Panc1 (cell line): Measurements from ENCODE around the gene LAIR1. TPM values are rescaled to one million over a fixed set of nuclear protein-coding genes. Genes with fewer than 3 reads are reported as not detected.

ENCODE experiments used
- ATAC-seq: fragments of 200-7000 bp; cut with Tn5 transposase; 2 replicates; pipeline ENCODE4 v1.9.1; 2020; ENCODE audit warnings: mild to moderate bottlenecking, moderate library complexity
- BruUV-seq: library from RNA; stranded (reverse); fragments of 400-500 nt; replicated peaks from 2 replicates; lab custom pipeline; 2021; lab: Mats Ljungman, UMichigan
- CTCF ChIA-PET: fragments of 300-600 bp; sonication (Branson Sonifier 250); formaldehyde crosslinking; loops from one replicate; lab custom pipeline; 2022; ENCODE audit warnings: antibody characterized with exemption; lab: Charles Lee
- POLR2A ChIA-PET: fragments of 300-600 bp; sonication (Branson Sonifier 250); formaldehyde crosslinking; loops from one replicate; lab custom pipeline; 2022; ENCODE audit warnings: antibody characterized with exemption; lab: Charles Lee
- DNase-seq: peaks from one replicate; pipeline ENCODE4 v3.0.0-alpha.2; 2010; ENCODE audit warnings: low read depth, low spot score
- H3K27ac ChIP-seq: 2 replicates; pipeline ENCODE4 v1.5.1; 2011; ENCODE audit warnings: mild to moderate bottlenecking, low read length, inconsistent platforms
- H3K27me3 ChIP-seq: fragments of 200-500 bp; sonication (Bioruptor generic); 2 replicates; pipeline ENCODE4 v1.6.0; 2014; ENCODE audit warnings: low read length, inconsistent platforms; ENCODE audit not compliant: control insufficient read depth, insufficient read depth
- H3K36me3 ChIP-seq: fragments of 200-500 bp; sonication (Bioruptor generic); 2 replicates; pipeline ENCODE4 v1.5.1; 2014; ENCODE audit warnings: inconsistent platforms, mild to moderate bottlenecking, low read length, moderate library complexity; ENCODE audit not compliant: control insufficient read depth, insufficient read depth
- H3K4me1 ChIP-seq: 2 replicates; pipeline ENCODE4 v1.5.1; 2011; ENCODE audit warnings: inconsistent platforms, mild to moderate bottlenecking, low read length, moderate library complexity; ENCODE audit not compliant: control insufficient read depth, insufficient read depth
- H3K4me3 ChIP-seq, 2 experiments: 2 replicates each; pipeline ENCODE4 v1.5.1; 2011 to 2012; ENCODE audit warnings: low read depth in 2 of 2, low read length in 2 of 2, mild to moderate bottlenecking in 2 of 2, inconsistent platforms in 1 of 2, moderate library complexity in 1 of 2
- H3K9me3 ChIP-seq: fragments of 200-500 bp; sonication (Bioruptor generic); 2 replicates; pipeline ENCODE4 v1.5.1; 2014; ENCODE audit warnings: low read depth, mild to moderate bottlenecking, inconsistent platforms, low read length, moderate library complexity; ENCODE audit not compliant: control insufficient read depth, insufficient read depth
- CTCF ChIP-seq: fragments of 450-650 bp; IDR thresholded peaks from 2 replicates; pipeline ENCODE4 v1.5.1; 2017; ENCODE audit warnings: mild to moderate bottlenecking
- POLR2AphosphoS5 ChIP-seq: IDR thresholded peaks from 2 replicates; pipeline ENCODE4 v1.6.1; 2012; ENCODE audit warnings: mild to moderate bottlenecking, low read depth, low read length, moderate library complexity
- REST ChIP-seq, 2 experiments: IDR thresholded peaks; 2 replicates each; pipeline ENCODE4 v1.6.1; 2011 to 2012; ENCODE audit warnings: low read depth in 2 of 2, control low read depth in 1 of 2, low read length in 1 of 2, mild to moderate bottlenecking in 1 of 2, moderate library complexity in 1 of 2; ENCODE audit not compliant: insufficient read depth in 1 of 2
- SIN3A ChIP-seq: IDR thresholded peaks from 2 replicates; pipeline ENCODE4 v1.6.1; 2012; ENCODE audit warnings: low read depth, mild to moderate bottlenecking, low read length, moderate library complexity, borderline replicate concordance; ENCODE audit not compliant: insufficient read depth
- TCF7L2 ChIP-seq: IDR thresholded peaks from 2 replicates; pipeline ENCODE4 v1.6.1; 2011; ENCODE audit warnings: mild to moderate bottlenecking, low read depth, low read length, inconsistent platforms
- in situ Hi-C: cut with HindIII; loops from 2 replicates; pipeline ENCODE4 v1.10.0; 2016; ENCODE audit warnings: low sequenced_read_pairs, low pct_unique_long_range_greater_than_20kb
- intact Hi-C: fragments of 100-400 bp; cut with micrococcal nuclease; formaldehyde crosslinking; loops from one replicate; pipeline ENCODE4 v1.10.0; 2022; ENCODE audit not compliant: unreplicated experiment
- total RNA-seq: library from RNA; stranded (reverse); gene quantifications from one replicate; pipeline ENCODE4 v1.2.1, GENCODE V29; 2021; ENCODE audit not compliant: unreplicated experiment

LAIR1 gene
- total RNA-seq, 1 experiment from 2014 or later = 0.05 TPM

- ChIA-PET CTCF (no interaction called here), POLR2A (no interaction called here)
- intact Hi-C loops (no loop called here), in situ Hi-C loops (no loop called here)
- Histone ChIP-seq H3K27me3 (no peaks in the 10 kb centered on the region; the same call in 1 of the 2 replicates), H3K36me3 (no peaks in the 10 kb centered on the region), H3K27ac (no peak overlapping the region), H3K4me1 (no peaks in the 10 kb centered on the region), H3K4me3 (no peak overlapping the region), H3K9me3 (no peaks in the 10 kb centered on the region)
- no peak for ATAC-seq
- BruUV-seq = no TSS peak
- DNase-seq = no peak
- TF ChIP-seq POLR2AphosphoS5 (no peak), TCF7L2 (no peak), SIN3A (no peak), REST (IDR thresholded peaks at IDR 0.05; ENCODE audit: insufficient read depth in 1 of 2, low read depth in 2 of 2, low read length in 1 of 2) (no peak), CTCF (no peak)
These were observed 31.0 kb upstream of the LAIR1 start for GRCh38 chr19:54395685-54396084.

- ChIA-PET POLR2A (no interaction called here), CTCF (interaction anchor here (0.6 kb wide), 1 partner anchor 17 kb away, joined by 3 read pairs; no protein-coding TSS in a partner anchor)
- H3K4me1 ChIP-seq = peaks cover 5% of the 10 kb centered on the region; the same call in 1 of the 2 replicates
- DNase-seq (no peak), ATAC-seq (no peak)
- H3K27me3 ChIP-seq = peaks cover under 1% of the 10 kb centered on the region
- no peak overlapping the region for H3K27ac ChIP-seq
- no TSS peak for BruUV-seq
- TF ChIP-seq POLR2AphosphoS5 = no peak
- no peak for TF ChIP-seq TCF7L2
- no peak for TF ChIP-seq CTCF
- TF ChIP-seq REST (IDR thresholded peaks at IDR 0.05; ENCODE audit: insufficient read depth in 1 of 2, low read depth in 2 of 2, low read length in 1 of 2) = no peak
- TF ChIP-seq SIN3A = no peak
- intact Hi-C loops = no loop called here
- in situ Hi-C loops = no loop called here
- H3K9me3 ChIP-seq = no peaks in the 10 kb centered on the region
- H3K36me3 ChIP-seq = no peaks in the 10 kb centered on the region
- H3K4me3 ChIP-seq = no peak overlapping the region
These were observed 28.6 kb upstream of the LAIR1 start for GRCh38 chr19:54393381-54393780.
